GM23338 (cell line): ENCODE results near the gene ARFGAP2. TPM values are rescaled to one million over a fixed set of nuclear protein-coding genes. Genes with fewer than 3 reads are reported as not detected.

Experiments
- ATAC-seq: fragments of 200-7000 bp; cut with Tn5 transposase; 3 replicates; pipeline ENCODE4 v1.9.1; 2020
- DNase-seq: peaks from one replicate; pipeline ENCODE4 v3.0.0-alpha.2; 2015; ENCODE audit warnings: low spot score
- H2AFZ ChIP-seq: fragments of 200-600 bp; sonication (generic); 2 replicates; pipeline ENCODE4 v1.8.0; 2016; ENCODE audit warnings: antibody characterized with exemption, mild to moderate bottlenecking, moderate library complexity
- H3F3A ChIP-seq: fragments of 200-600 bp; sonication (generic); replicated peaks from 2 replicates; pipeline ENCODE4 v1.8.0; 2017; ENCODE audit warnings: antibody characterized with exemption, mixed run types, low read depth
- H3K27ac ChIP-seq: fragments of 200-600 bp; sonication (generic); 2 replicates; pipeline ENCODE4 v1.6.1; 2016; ENCODE audit warnings: low read depth
- H3K27me3 ChIP-seq: fragments of 200-600 bp; sonication (generic); 2 replicates; pipeline ENCODE4 v1.8.0; 2016; ENCODE audit warnings: mild to moderate bottlenecking, mixed run types, moderate library complexity; ENCODE audit not compliant: insufficient read depth
- H3K36me3 ChIP-seq: fragments of 200-600 bp; sonication (generic); 2 replicates; pipeline ENCODE4 v1.8.0; 2016; ENCODE audit warnings: mild to moderate bottlenecking; ENCODE audit not compliant: insufficient read depth
- H3K4me1 ChIP-seq: fragments of 200-600 bp; sonication (generic); 2 replicates; pipeline ENCODE4 v1.8.0; 2016; ENCODE audit warnings: mild to moderate bottlenecking, moderate library complexity; ENCODE audit not compliant: insufficient read depth
- H3K4me2 ChIP-seq: fragments of 200-600 bp; sonication (generic); 2 replicates; pipeline ENCODE4 v1.7.1; 2017; ENCODE audit warnings: mixed run types
- H3K4me3 ChIP-seq: fragments of 200-600 bp; sonication (generic); 2 replicates; pipeline ENCODE4 v1.6.1; 2016; ENCODE audit warnings: mixed run types
- H3K79me2 ChIP-seq: fragments of 200-600 bp; sonication (generic); replicated peaks from 2 replicates; pipeline ENCODE4 v1.8.0; 2017; ENCODE audit warnings: mild to moderate bottlenecking; ENCODE audit not compliant: insufficient read depth
- H3K9me2 ChIP-seq: fragments of 200-600 bp; sonication (generic); 2 replicates; pipeline ENCODE4 v1.8.0; 2017; ENCODE audit not compliant: insufficient read depth
- H4K20me1 ChIP-seq: fragments of 200-600 bp; sonication (generic); replicated peaks from 2 replicates; pipeline ENCODE4 v1.8.0; 2017; ENCODE audit warnings: mild to moderate bottlenecking; ENCODE audit not compliant: insufficient read depth
- H3K27ac Mint-ChIP-seq: 2 replicates; pipeline ENCODE4 v1.8.0; 2020; ENCODE audit warnings: inconsistent platforms, mild to moderate bottlenecking, moderate library complexity, mixed read lengths
- H3K27me3 Mint-ChIP-seq: 3 replicates; pipeline ENCODE4 v1.8.0; 2022; ENCODE audit warnings: low read depth, mild to moderate bottlenecking, moderate library complexity, mixed read lengths, inconsistent platforms; ENCODE audit not compliant: insufficient read depth, poor library complexity
- H3K36me3 Mint-ChIP-seq: 3 replicates; pipeline ENCODE4 v1.8.0; 2021; ENCODE audit warnings: low read depth, mild to moderate bottlenecking, inconsistent platforms, moderate library complexity, mixed read lengths
- H3K4me1 Mint-ChIP-seq: 3 replicates; pipeline ENCODE4 v1.8.0; 2020; ENCODE audit warnings: mild to moderate bottlenecking, inconsistent platforms, mixed read lengths
- H3K4me3 Mint-ChIP-seq: 3 replicates; pipeline ENCODE4 v1.8.0; 2021; ENCODE audit warnings: moderate library complexity, mild to moderate bottlenecking, inconsistent platforms, mixed read lengths
- H3K9me3 Mint-ChIP-seq: 3 replicates; pipeline ENCODE4 v1.8.0; 2020; ENCODE audit warnings: moderate library complexity, mild to moderate bottlenecking, inconsistent platforms, mixed read lengths
- CTCF ChIP-seq, 2 experiments: fragments of 200-600 bp in 1 of 2; sonication (generic) in 1 of 2; conservative IDR thresholded peaks; 2 replicates each; pipeline versions ENCODE4 v1.5.1 to v1.6.1; 2016 to 2017; ENCODE audit warnings: antibody characterized with exemption in 2 of 2, low read depth in 2 of 2, mild to moderate bottlenecking in 2 of 2, moderate library complexity in 1 of 2
- ETS1 ChIP-seq: IDR thresholded peaks from 2 replicates; pipeline ENCODE4 v1.6.1; 2016; ENCODE audit warnings: antibody characterized with exemption
- NANOG ChIP-seq: IDR thresholded peaks from 2 replicates; pipeline ENCODE4 v1.6.1; 2016; ENCODE audit warnings: antibody characterized with exemption, borderline replicate concordance
- POLR2AphosphoS5 ChIP-seq: IDR thresholded peaks from 2 replicates; pipeline ENCODE4 v1.6.1; 2016; ENCODE audit warnings: antibody characterized with exemption, low read depth
- REST ChIP-seq: IDR thresholded peaks from one replicate; pipeline ENCODE4 v1.6.1; 2018; ENCODE audit warnings: antibody characterized with exemption; ENCODE audit not compliant: unreplicated experiment
- STAT1 ChIP-seq: IDR thresholded peaks from one replicate; pipeline ENCODE4 v1.6.1; 2016; ENCODE audit warnings: antibody characterized with exemption; ENCODE audit not compliant: unreplicated experiment
- ZNF114 ChIP-seq: fragments of 250-450 bp; sonication (Bioruptor Pico); IDR thresholded peaks from 2 replicates; pipeline ENCODE4 v1.5.0; 2020; ENCODE audit warnings: mild to moderate bottlenecking, moderate library complexity
- ZNF462 ChIP-seq: fragments of 250-450 bp; sonication (Bioruptor Pico); IDR thresholded peaks from 2 replicates; pipeline ENCODE4 v1.5.0; 2020; ENCODE audit warnings: mild to moderate bottlenecking, moderate library complexity
- polyA plus RNA-seq: library from polyadenylated mRNA; unstranded; fragments of >200 nt; fragmentation: Nextera tagmentation; extraction: Ambion mirVana; gene quantifications from 2 replicates; pipeline ENCODE4 v1.2.1, GENCODE V29; 2016
- total RNA-seq: library from RNA; depleted of rRNA; stranded (reverse); fragments of >200 nt; shearing (Covaris generic); gene quantifications from 2 replicates; pipeline ENCODE4 v1.2.3, GENCODE V29; 2014

The ARFGAP2 gene
- total and polyA plus RNA-seq, 2 experiments from 2014 or later = 25.6 to 122 TPM

- Mint-ChIP-seq H3K27me3 (peaks cover 9% of the 10 kb centered on the region), H3K36me3 (no peaks in the 10 kb centered on the region; the same call in 1 of the 3 replicates), H3K27ac (no peak overlapping the region), H3K4me1 (peaks cover 20% of the 10 kb centered on the region), H3K9me3 (no peaks in the 10 kb centered on the region), H3K4me3 (no peak overlapping the region)
- Histone ChIP-seq H3K9me2 (no peaks in the 10 kb centered on the region), H3K4me3 (no peak overlapping the region), H3K27me3 (no peaks in the 10 kb centered on the region), H3K4me1 (peaks cover 9% of the 10 kb centered on the region), H3K27ac (no peak overlapping the region), H2AFZ (no peak overlapping the region), H4K20me1 (no peaks in the 10 kb centered on the region; the same call in 1 of the 2 replicates), H3K36me3 (no peaks in the 10 kb centered on the region), H3F3A (peaks cover 8% of the 10 kb centered on the region), H3K4me2 (no peak overlapping the region), H3K79me2 (no peaks in the 10 kb centered on the region)
- no peak for ATAC-seq
- no peak for DNase-seq
- TF ChIP-seq ZNF114 (no peak), ZNF462 (CRISPR knock-in tag) (no peak), POLR2AphosphoS5 (no peak), ETS1 (no peak), REST (no peak), NANOG (no peak), STAT1 (no peak), CTCF (conservative IDR thresholded peaks at IDR 0.05; ENCODE audit: low read depth in 2 of 2) (no peak)
These were observed 18.9 kb downstream of the ARFGAP2 start for GRCh38 chr11:47157805-47158204.
